ENCODE data around the gene DYSF. TPM values are rescaled to one million over a fixed set of nuclear protein-coding genes. Genes with fewer than 3 reads are reported as not detected.
"Not testable (repeated sequence)": the region's sequence is repeated elsewhere in the genome, so short reads cannot be mapped to it uniquely, and the experiment has no call there.

The DYSF gene
- total RNA-seq, 1 experiment from 2014 or later = 5.5 TPM

GRCh38 chr2:71410696-71411095, 42.7 kb upstream of the DYSF start:
- DNase-seq = no peak
- Histone ChIP-seq H2BK120ac (ENCODE audit: low read depth, low read length, poor library complexity, severe bottlenecking) (no peak overlapping the region), H2BK5ac (ENCODE audit: insufficient read length, low read length) (no peak overlapping the region), H2BK15ac (ENCODE audit: low read depth, low read length) (no peak overlapping the region), H3K4me1 (ENCODE audit: insufficient read depth, low read length) (no peaks in the 10 kb centered on the region), H3K4ac (ENCODE audit: low read depth, low read length) (no peak overlapping the region), H4K20me1 (ENCODE audit: control insufficient read depth, insufficient read depth, insufficient read length) (no peaks in the 10 kb centered on the region), H2BK20ac (ENCODE audit: low read depth, low read length, poor library complexity, severe bottlenecking) (no peak overlapping the region), H4K5ac (ENCODE audit: insufficient read length, low read depth, low read length) (no peak overlapping the region), H3K4me2 (ENCODE audit: insufficient read depth, insufficient read length, low read length) (no peak overlapping the region), H2BK12ac (ENCODE audit: insufficient read length, low read depth, low read length) (no peak overlapping the region), H3K79me1 (ENCODE audit: insufficient read depth, low read depth, low read length, poor library complexity, severe bottlenecking) (no peaks in the 10 kb centered on the region), H3K18ac (ENCODE audit: insufficient read length, low read depth, low read length) (no peak overlapping the region), H2AFZ (ENCODE audit: low read length) (no peak overlapping the region), H4K8ac (replicated peaks; ENCODE audit: insufficient read length, low read depth, low read length) (no peak overlapping the region), H3K14ac (ENCODE audit: insufficient read depth, low read length) (no peak overlapping the region), H3K23ac (ENCODE audit: insufficient read length, low read depth, low read length) (no peak overlapping the region), H3K23me2 (ENCODE audit: insufficient read length, low read depth, low read length, poor library complexity, severe bottlenecking) (no peaks in the 10 kb centered on the region), H3T11ph (ENCODE audit: low read length) (no peak overlapping the region), H3K9me3 (ENCODE audit: control insufficient read depth, low read depth, low read length) (no peaks in the 10 kb centered on the region), H3K79me2 (ENCODE audit: insufficient read depth, low read length) (no peaks in the 10 kb centered on the region), H4K91ac (ENCODE audit: insufficient read length, low read depth, low read length) (no peak overlapping the region), H2AK5ac (ENCODE audit: insufficient read length, low read length) (no peak overlapping the region), H3K27ac (ENCODE audit: insufficient read length, low read depth, low read length) (no peak overlapping the region), H3K56ac (ENCODE audit: insufficient read length, low read depth, low read length) (no peak overlapping the region), H3K27me3 (ENCODE audit: insufficient read depth, low read length) (no peaks in the 10 kb centered on the region), H3K9ac (ENCODE audit: extremely low read depth, insufficient read length, low read length) (no peak overlapping the region)
- no peaks in the 10 kb centered on the region for H3K27me3 Mint-ChIP-seq (ENCODE audit: low read depth)
- peaks cover 4 to 6% of the 10 kb centered on the region in 2 experiments; a peak in 4 of 5 replicates for H3K9me3 Mint-ChIP-seq
- TF ChIP-seq CTCF (conservative IDR thresholded peaks at IDR 0.05) = no peak
- H3K4me3 Mint-ChIP-seq = no peak overlapping the region
- H3K4me1 Mint-ChIP-seq = no peaks in the 10 kb centered on the region
- no peak overlapping the region; a peak in 1 of 7 replicates for H3K27ac Mint-ChIP-seq
- no CpG with 5 or more reads among the region's 4 CpGs for WGBS (ENCODE audit: extremely low coverage, insufficient read length, low lambda C conversion rate)
- H3K36me3 Mint-ChIP-seq (ENCODE audit: insufficient read depth in 1 of 3, low read depth in 3 of 3) = peaks cover 38 to 50% (median 47%) of the 10 kb centered on the region in 3 experiments

- WGBS (ENCODE audit: extremely low coverage, insufficient read length, low lambda C conversion rate) = no CpG with 5 or more reads among the region's 15 CpGs
- not testable (repeated sequence) for H3K23me2 ChIP-seq (ENCODE audit: insufficient read length, low read depth, low read length, poor library complexity, severe bottlenecking); H3K4me1 ChIP-seq (ENCODE audit: insufficient read depth, low read length); H3K27me3 ChIP-seq (ENCODE audit: insufficient read depth, low read length); H3K18ac ChIP-seq (ENCODE audit: insufficient read length, low read depth, low read length); H3K36me3 Mint-ChIP-seq (ENCODE audit: insufficient read depth in 1 of 3, low read depth in 3 of 3); H3K4ac ChIP-seq (ENCODE audit: low read depth, low read length); H3K79me2 ChIP-seq (ENCODE audit: insufficient read depth, low read length); H4K5ac ChIP-seq (ENCODE audit: insufficient read length, low read depth, low read length); H3K27me3 Mint-ChIP-seq (ENCODE audit: low read depth); H3K14ac ChIP-seq (ENCODE audit: insufficient read depth, low read length); H2BK20ac ChIP-seq (ENCODE audit: low read depth, low read length, poor library complexity, severe bottlenecking); H2BK120ac ChIP-seq (ENCODE audit: low read depth, low read length, poor library complexity, severe bottlenecking); H3K27ac ChIP-seq (ENCODE audit: insufficient read length, low read depth, low read length); H2BK12ac ChIP-seq (ENCODE audit: insufficient read length, low read depth, low read length); H2AK5ac ChIP-seq (ENCODE audit: insufficient read length, low read length); H2AFZ ChIP-seq (ENCODE audit: low read length); H3K79me1 ChIP-seq (ENCODE audit: insufficient read depth, low read depth, low read length, poor library complexity, severe bottlenecking); H3K23ac ChIP-seq (ENCODE audit: insufficient read length, low read depth, low read length); H2BK5ac ChIP-seq (ENCODE audit: insufficient read length, low read length); H2BK15ac ChIP-seq (ENCODE audit: low read depth, low read length); H4K8ac ChIP-seq (replicated peaks; ENCODE audit: insufficient read length, low read depth, low read length); H4K20me1 ChIP-seq (ENCODE audit: control insufficient read depth, insufficient read depth, insufficient read length); H3K4me2 ChIP-seq (ENCODE audit: insufficient read depth, insufficient read length, low read length); H3T11ph ChIP-seq (ENCODE audit: low read length); H3K9me3 Mint-ChIP-seq; H4K91ac ChIP-seq (ENCODE audit: insufficient read length, low read depth, low read length); H3K9me3 ChIP-seq (ENCODE audit: control insufficient read depth, low read depth, low read length); H3K56ac ChIP-seq (ENCODE audit: insufficient read length, low read depth, low read length); DNase-seq
- Mint-ChIP-seq H3K27ac (peak overlapping the region in 1 of 3 experiments; percentile 61; a peak in 1 of 7 replicates), H3K4me1 (peaks cover 4 to 13% of the 10 kb centered on the region in 2 experiments), H3K4me3 (peak overlapping the region; percentile 73 to 87; a peak in 4 of 5 replicates)
- peak overlapping the region; percentile 54 for H3K9ac ChIP-seq (ENCODE audit: extremely low read depth, insufficient read length, low read length)
Observed at GRCh38 chr2:71416866-71417265, 36.5 kb upstream of the DYSF start.

Data from H9 (cell line).